ENCODE data around the gene TMEM217.

The TMEM217 gene

DNA sequence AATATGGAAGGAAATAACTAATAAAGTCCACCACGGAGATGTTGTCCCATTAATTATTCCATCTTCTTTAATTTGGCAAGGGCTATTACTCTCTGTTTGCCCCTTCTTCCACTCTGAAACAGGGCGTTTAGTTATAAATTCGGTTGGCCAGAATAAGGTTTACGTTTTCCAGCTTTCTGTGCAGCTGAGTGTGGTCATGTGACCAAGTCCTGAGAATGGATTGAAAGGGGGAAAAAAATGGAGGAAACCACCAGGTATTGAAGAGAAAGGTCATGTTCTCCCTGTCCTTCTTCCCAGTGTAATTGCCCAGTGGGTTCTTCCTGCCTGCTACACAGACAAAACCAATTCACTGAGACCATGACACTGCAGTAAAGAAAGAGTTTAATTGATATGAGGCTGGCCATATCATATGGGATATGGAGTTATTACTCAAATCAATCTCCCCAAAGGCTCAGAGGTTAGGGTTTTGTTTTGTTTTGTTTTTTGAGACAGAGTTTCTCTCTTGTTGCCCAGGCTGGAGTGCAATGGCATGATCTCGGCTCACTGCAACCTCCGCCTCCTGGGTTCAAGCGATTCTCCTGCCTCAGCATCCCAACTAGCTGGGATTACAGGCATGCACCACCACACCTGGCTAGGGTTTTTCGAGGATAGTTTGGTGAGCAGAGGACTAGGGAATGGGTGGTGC lies 14.7 kb downstream of the TMEM217 start:
- no peak for DNase-seq (ENCODE audit: low read depth)

GRCh38 chr6:37242429-37243052 lies 15.4 kb downstream of the TMEM217 start:
- DNase-seq (ENCODE audit: low read depth) = peak; percentile 96

GRCh38 chr6:37241775-37242428 lies 16.0 kb downstream of the TMEM217 start:
- no peak for DNase-seq (ENCODE audit: low read depth)

DNA sequence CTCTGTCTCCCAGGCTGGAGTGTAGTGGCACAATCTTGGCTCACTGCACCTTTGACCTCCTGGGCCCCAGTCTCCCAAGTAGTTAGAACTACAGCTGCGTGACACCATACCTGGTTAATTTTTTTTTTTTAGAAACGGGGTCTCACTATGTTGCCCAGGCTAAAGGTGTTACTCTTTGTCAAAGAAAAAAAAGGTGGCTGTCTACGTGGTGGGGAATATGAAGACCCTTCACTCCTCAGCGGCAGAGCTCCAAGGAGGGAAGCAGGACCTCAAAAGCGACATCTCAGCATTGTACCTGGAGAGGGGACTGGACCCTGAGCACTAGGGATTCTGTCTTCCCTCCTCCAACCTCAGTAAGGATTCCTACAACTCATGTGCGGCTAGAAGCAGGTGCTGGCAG lies 16.8 kb downstream of the TMEM217 start:
- no peak for DNase-seq (ENCODE audit: low read depth)

- DNase-seq (ENCODE audit: low read depth) = peak; percentile 96
These were observed 17.8 kb downstream of the TMEM217 start for GRCh38 chr6:37239950-37240713.

DNA sequence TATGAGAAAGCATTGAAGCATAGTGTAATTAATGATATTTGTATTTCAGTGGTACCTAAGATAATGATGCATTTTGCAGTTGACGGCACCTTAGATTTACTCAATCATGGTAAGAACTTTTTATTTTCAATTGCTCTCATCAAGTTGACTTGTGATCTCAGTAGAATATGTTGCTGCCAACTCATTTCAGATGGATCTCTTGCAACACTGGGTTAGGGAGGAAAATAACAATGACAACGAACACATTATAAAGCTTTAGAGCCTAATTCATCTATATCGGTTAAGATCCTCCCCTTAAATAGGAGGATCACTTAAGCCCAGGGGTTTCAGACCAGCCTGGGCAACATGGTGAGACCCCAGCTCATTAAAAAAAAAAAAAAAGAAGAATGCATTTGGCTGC lies 18.4 kb downstream of the TMEM217 start:
- peak; percentile 62 for DNase-seq (ENCODE audit: low read depth)

GRCh38 chr6:37238381-37238780 lies 19.6 kb downstream of the TMEM217 start:
- no peak for DNase-seq (ENCODE audit: low read depth)

DNA sequence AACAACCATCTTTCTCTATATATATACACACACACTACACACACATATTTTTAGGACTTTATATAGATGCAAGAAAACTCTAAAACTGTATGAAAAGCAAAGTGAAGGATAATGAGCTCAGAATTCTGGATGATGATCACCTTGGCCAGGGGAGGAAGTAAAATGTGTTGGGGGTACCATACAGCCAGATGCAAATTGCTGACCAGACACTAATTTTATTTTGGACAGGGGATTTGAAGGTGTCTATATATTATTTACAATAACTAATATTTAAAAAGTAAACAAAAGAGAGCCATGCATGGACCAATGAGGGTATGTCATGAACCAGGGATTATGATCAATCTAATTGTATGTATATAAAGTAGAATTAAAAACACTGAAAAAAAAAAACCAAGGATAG lies 20.2 kb downstream of the TMEM217 start:
- DNase-seq (ENCODE audit: low read depth) = no peak

DNA sequence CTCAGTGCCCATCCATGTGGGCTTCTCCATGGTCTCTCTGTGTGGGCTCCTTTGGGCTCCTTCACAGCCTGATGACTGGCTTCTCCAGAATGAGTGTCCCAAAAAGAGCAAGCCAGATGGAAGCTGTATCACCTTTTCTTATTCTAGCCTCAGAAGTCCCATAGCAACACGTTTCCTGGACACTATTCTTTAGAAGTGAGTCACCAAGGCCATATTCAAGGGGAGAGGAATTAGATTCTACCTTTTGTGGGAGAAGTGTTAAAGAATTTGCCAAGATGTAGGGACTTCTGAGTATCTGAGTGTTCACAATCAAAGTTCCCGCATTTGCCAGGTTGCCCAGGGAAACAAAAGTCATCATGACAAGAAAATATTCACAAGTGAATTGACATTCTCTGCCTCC lies 21.0 kb downstream of the TMEM217 start:
- no peak for DNase-seq (ENCODE audit: low read depth)

DNA sequence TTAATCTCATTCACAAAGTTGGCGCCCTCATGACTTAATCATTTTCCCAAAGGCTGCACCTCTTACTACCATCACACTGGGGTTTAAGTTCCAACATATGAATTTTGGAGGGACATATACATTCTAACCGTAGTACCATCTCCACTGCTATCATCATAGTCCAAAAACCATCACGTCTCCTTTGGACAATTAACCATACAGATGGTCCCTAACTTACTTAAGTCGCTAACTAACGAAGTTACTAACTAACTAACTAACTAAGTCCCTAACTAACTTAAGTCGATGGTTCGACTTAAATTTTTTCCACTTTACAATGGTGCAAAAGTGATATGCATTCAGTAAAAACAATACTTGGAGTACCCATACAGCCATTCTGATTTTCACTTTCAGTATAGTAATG lies 24.4 kb downstream of the TMEM217 start:
- DNase-seq (ENCODE audit: low read depth) = no peak

GRCh38 chr6:37232430-37233017 lies 25.4 kb downstream of the TMEM217 start:
- no peak for DNase-seq (ENCODE audit: low read depth)

- DNase-seq (ENCODE audit: low read depth) = no peak
These were observed 27.8 kb downstream of the TMEM217 start for GRCh38 chr6:37230104-37230503.

DNA sequence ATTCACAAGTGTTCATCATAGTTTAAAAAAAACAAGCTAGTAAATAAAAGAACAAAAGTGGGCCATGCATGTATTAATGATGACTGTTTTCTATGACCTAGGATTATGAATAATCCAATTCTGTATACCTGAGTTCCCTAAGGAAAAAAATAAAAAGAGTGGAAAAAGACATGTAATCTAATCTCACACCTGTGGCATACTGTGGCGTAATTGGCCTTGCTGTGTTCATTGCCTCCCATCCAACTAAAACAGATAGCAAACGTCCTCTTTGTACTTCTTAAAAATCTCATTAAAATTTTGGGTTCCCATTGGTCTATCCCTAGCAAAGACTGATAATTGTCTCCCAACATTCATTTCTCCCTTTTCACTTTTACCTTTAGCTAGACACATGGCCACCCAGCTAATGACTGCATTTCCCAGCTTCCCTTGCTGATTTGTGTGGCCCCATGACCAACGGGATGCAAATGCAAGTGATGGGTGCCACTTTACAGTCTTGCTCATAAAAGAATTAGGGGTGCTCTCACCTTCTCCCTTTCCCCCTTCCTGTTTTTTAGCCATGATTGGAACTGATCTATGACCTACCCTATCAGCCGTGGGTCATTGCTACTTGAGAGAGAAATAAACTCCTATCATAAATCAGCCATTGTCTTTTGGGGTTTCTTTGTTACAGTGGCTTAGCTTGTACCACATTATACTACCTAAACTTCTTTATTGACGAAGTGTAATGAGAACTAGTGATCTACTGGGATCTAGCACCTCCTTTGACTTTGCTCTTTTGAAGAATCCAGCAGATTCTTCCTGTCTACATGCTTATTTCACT lies 32.4 kb downstream of the TMEM217 start:
- DNase-seq (ENCODE audit: low read depth) = no peak

DNA sequence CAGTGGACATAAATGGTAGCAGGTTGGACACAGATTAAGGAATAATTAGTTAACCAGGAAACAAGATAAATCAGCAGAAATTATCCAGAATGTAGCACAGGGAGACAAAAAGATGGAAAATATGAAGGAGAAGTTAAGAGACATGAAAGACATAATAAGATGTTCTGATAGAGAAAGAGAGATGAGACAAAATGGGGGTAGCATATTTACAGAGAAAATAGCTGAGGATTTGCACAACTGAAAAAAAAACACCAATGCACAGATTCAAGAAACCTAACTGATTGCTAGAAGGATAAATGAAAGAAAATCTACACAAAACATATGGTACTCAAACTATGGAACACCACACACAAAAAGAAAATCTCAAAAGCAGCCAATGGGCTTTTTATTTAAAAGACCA lies 35.0 kb downstream of the TMEM217 start:
- no peak for DNase-seq (ENCODE audit: low read depth)

DNA sequence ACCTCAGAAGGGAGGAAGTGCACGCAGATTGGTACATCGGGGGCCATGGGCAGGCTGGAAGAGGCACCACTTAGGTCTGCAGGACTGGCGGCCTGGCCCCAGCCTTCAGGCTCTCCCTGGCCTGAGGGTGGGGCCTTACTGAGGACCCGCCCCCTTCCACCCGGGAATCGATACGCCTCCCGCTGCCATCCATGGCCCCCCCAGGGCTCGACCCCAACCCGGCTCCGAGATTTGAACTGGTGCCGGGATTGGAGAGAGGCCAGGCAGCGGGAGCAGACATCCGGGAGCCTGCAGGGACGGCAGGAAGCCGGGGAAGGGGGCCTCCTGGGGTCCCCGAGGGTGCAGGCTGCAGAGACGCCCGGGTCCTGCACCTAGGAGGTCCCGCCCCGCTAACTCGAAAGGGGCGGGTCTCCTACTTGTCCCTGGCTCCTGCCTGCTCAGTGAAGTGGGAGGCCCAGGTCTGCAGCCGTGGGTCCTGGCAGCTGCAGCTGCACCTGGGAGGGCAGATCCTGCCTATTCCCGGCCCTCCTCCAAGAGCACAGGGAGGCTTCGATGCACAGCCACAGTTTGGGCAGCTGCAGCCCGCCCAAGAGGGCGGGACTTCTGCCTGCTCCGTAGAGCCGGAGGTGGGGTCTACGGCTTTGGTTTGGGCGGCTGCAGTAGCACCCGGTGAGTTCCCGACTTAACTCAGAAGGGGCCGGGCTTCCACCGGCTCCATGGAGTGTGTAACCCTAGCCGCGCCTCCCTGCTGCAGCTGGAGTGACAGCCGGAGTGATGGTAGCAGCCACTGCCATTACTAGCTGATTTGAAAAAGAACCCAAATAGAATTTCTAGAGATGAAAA lies 35.6 kb downstream of the TMEM217 start:
- DNase-seq (ENCODE audit: low read depth) = peak; percentile 70

DNA sequence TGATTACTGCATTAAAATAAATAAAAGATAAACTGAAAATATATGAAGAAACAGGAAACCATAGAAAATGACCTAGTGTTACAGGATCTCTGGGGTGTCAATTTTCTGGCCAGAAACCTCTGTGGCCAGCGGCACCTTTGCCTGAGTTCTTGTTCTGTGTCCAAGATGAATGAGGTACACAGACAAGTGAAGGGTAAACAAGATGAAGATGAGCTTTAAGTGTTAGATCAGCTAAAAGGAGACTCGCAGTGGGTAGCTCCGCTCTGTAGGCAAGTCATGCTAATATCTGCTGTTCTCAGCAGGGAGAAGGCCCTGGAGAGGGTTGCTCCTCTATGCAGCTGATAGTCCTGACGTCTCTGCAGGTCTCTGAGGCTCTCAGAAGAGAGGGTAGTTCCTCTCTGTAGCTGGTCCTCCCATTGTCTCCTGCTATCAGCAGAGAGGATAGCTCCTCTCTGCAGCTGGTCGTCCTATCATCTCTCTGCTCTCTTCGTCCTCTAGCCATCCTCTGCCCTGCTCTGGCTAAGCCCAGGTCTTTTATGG lies 36.3 kb downstream of the TMEM217 start:
- DNase-seq (ENCODE audit: low read depth) = no peak

GRCh38 chr6:37218511-37218910 lies 39.4 kb downstream of the TMEM217 start:
- DNase-seq (ENCODE audit: low read depth) = no peak

DNA sequence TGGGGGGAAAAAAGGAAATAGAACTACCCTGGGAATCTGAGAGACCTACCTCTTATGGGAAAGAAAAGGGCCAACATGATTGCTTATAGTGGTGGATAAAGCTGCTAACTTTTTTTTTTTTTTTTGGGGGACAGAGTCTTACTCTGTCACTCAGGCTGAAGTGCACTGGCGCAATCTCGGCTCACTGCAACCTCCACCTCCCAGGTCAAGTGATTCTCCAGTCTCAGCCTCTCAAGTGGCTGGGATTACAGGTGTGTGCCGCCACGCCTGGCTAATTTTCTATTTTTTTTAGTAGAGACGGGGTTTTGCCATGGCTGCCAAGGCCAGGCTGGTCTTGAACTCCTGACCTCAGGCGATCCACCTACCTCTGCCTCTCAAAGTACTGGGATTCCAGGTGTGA lies 39.9 kb downstream of the TMEM217 start:
- no peak for DNase-seq (ENCODE audit: low read depth)

GRCh38 chr6:37212268-37212667 lies 45.7 kb downstream of the TMEM217 start:
- DNase-seq (ENCODE audit: low read depth) = no peak

DNA sequence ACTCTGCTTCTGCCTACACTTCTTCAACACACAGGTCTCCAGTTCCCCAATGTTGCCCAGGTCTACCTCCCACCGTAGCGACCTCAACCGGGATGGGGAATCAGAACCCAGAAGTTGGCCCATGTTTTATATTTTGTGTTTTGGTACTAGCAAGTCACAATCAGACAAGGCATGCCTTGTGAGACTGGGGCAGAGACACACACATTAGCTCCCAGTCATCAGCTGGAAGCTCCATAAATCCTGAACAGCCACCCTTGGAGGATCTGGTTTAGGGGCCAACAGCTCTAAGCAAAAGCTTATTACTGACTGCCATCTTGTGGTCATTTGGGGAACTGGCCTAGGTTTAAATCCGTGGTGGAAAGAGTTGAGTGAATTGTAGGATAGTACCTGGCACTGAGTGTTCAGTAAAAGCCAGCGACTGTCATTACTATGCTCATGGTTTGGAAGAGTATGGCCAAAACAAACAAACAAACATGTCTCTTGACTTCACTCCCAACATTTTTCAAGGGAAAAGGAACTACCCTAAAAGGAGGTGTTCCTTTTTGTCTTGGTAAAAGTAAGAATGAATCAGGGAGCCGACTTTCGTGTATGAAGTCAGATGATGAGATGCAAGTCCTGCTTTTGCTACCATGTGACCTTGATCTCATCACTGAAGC lies 47.5 kb downstream of the TMEM217 start:
- peak; percentile 73 for DNase-seq (ENCODE audit: low read depth)
